Measurements from ENCODE around the gene FGGY.

Gene FGGY

GRCh38 chr1:59675936-59676335 is 379.0 kb downstream of the FGGY start:
- no peaks in the 10 kb centered on the region for H3K4me1 Mint-ChIP-seq (ENCODE audit: low read depth)
- no peaks in the 10 kb centered on the region for H3K9me3 Mint-ChIP-seq (ENCODE audit: low read depth)
- peaks cover 6% of the 10 kb centered on the region for H3K36me3 Mint-ChIP-seq
- H3K27ac Mint-ChIP-seq: no peak overlapping the region
- H3K4me3 Mint-ChIP-seq: no peak overlapping the region
- no peaks in the 10 kb centered on the region for H3K27me3 Mint-ChIP-seq

GRCh38 chr1:59678040-59678439 is 381.1 kb downstream of the FGGY start:
- Mint-ChIP-seq H3K9me3 (ENCODE audit: low read depth) (no peaks in the 10 kb centered on the region), H3K36me3 (peaks cover 6% of the 10 kb centered on the region), H3K27me3 (no peaks in the 10 kb centered on the region), H3K4me3 (no peak overlapping the region), H3K27ac (no peak overlapping the region), H3K4me1 (ENCODE audit: low read depth) (no peaks in the 10 kb centered on the region)

GRCh38 chr1:59678493-59679228 is 381.8 kb downstream of the FGGY start:
- no peaks in the 10 kb centered on the region for H3K27me3 Mint-ChIP-seq
- H3K27ac Mint-ChIP-seq: no peak overlapping the region
- H3K4me1 Mint-ChIP-seq (ENCODE audit: low read depth): no peaks in the 10 kb centered on the region
- H3K4me3 Mint-ChIP-seq: no peak overlapping the region
- H3K36me3 Mint-ChIP-seq: peaks cover 6% of the 10 kb centered on the region
- H3K9me3 Mint-ChIP-seq (ENCODE audit: low read depth): no peaks in the 10 kb centered on the region

GRCh38 chr1:59680044-59680443 is 383.1 kb downstream of the FGGY start:
- no peak overlapping the region for H3K27ac Mint-ChIP-seq
- no peaks in the 10 kb centered on the region for H3K4me1 Mint-ChIP-seq (ENCODE audit: low read depth)
- H3K36me3 Mint-ChIP-seq: peaks cover 6% of the 10 kb centered on the region
- no peaks in the 10 kb centered on the region for H3K27me3 Mint-ChIP-seq
- no peaks in the 10 kb centered on the region for H3K9me3 Mint-ChIP-seq (ENCODE audit: low read depth)
- no peak overlapping the region for H3K4me3 Mint-ChIP-seq

- Mint-ChIP-seq H3K27ac (no peak overlapping the region), H3K36me3 (peaks cover 2% of the 10 kb centered on the region), H3K9me3 (ENCODE audit: low read depth) (no peaks in the 10 kb centered on the region), H3K4me3 (no peak overlapping the region), H3K4me1 (ENCODE audit: low read depth) (no peaks in the 10 kb centered on the region), H3K27me3 (no peaks in the 10 kb centered on the region)
Measured at GRCh38 chr1:59682396-59683080, 385.6 kb downstream of the FGGY start.

GRCh38 chr1:59683197-59683596 is 386.3 kb downstream of the FGGY start:
- H3K9me3 Mint-ChIP-seq (ENCODE audit: low read depth): no peaks in the 10 kb centered on the region

GRCh38 chr1:59684698-59685097 is 387.8 kb downstream of the FGGY start:
- Mint-ChIP-seq H3K9me3 (ENCODE audit: low read depth) (no peaks in the 10 kb centered on the region), H3K27ac (no peak overlapping the region), H3K36me3 (no peaks in the 10 kb centered on the region), H3K4me1 (ENCODE audit: low read depth) (no peaks in the 10 kb centered on the region), H3K27me3 (no peaks in the 10 kb centered on the region), H3K4me3 (no peak overlapping the region)

More at GRCh38 chr1:59683197-59683596, 386.3 kb downstream of the FGGY start:
- no peaks in the 10 kb centered on the region for H3K27me3 Mint-ChIP-seq
- peaks cover 2% of the 10 kb centered on the region for H3K36me3 Mint-ChIP-seq
- H3K27ac Mint-ChIP-seq: no peak overlapping the region
- H3K4me3 Mint-ChIP-seq: no peak overlapping the region
- H3K4me1 Mint-ChIP-seq (ENCODE audit: low read depth): no peaks in the 10 kb centered on the region

GRCh38 chr1:59685101-59685500 is 388.2 kb downstream of the FGGY start:
- Mint-ChIP-seq H3K36me3 (no peaks in the 10 kb centered on the region), H3K27me3 (no peaks in the 10 kb centered on the region), H3K9me3 (ENCODE audit: low read depth) (no peaks in the 10 kb centered on the region), H3K27ac (no peak overlapping the region), H3K4me3 (no peak overlapping the region), H3K4me1 (ENCODE audit: low read depth) (no peaks in the 10 kb centered on the region)

GRCh38 chr1:59685666-59686065 is 388.8 kb downstream of the FGGY start:
- Mint-ChIP-seq H3K27me3 (no peaks in the 10 kb centered on the region), H3K4me1 (ENCODE audit: low read depth) (no peaks in the 10 kb centered on the region), H3K4me3 (no peak overlapping the region), H3K27ac (no peak overlapping the region), H3K9me3 (ENCODE audit: low read depth) (no peaks in the 10 kb centered on the region), H3K36me3 (no peaks in the 10 kb centered on the region)

GRCh38 chr1:59686170-59686569 is 389.3 kb downstream of the FGGY start:
- H3K27me3 Mint-ChIP-seq: no peaks in the 10 kb centered on the region
- no peak overlapping the region for H3K27ac Mint-ChIP-seq
- H3K4me3 Mint-ChIP-seq: no peak overlapping the region
- H3K36me3 Mint-ChIP-seq: no peaks in the 10 kb centered on the region
- H3K4me1 Mint-ChIP-seq (ENCODE audit: low read depth): no peaks in the 10 kb centered on the region
- H3K9me3 Mint-ChIP-seq (ENCODE audit: low read depth): no peaks in the 10 kb centered on the region

GRCh38 chr1:59686574-59686973 is 389.7 kb downstream of the FGGY start:
- Mint-ChIP-seq H3K4me3 (no peak overlapping the region), H3K4me1 (ENCODE audit: low read depth) (no peaks in the 10 kb centered on the region), H3K9me3 (ENCODE audit: low read depth) (no peaks in the 10 kb centered on the region), H3K27ac (no peak overlapping the region), H3K27me3 (no peaks in the 10 kb centered on the region), H3K36me3 (no peaks in the 10 kb centered on the region)

- Mint-ChIP-seq H3K9me3 (ENCODE audit: low read depth) (no peaks in the 10 kb centered on the region), H3K36me3 (no peaks in the 10 kb centered on the region), H3K27ac (no peak overlapping the region), H3K4me1 (ENCODE audit: low read depth) (no peaks in the 10 kb centered on the region), H3K4me3 (no peak overlapping the region), H3K27me3 (no peaks in the 10 kb centered on the region)
Measured at GRCh38 chr1:59687081-59687480, 390.2 kb downstream of the FGGY start.

GRCh38 chr1:59688976-59689375 is 392.1 kb downstream of the FGGY start:
- no peaks in the 10 kb centered on the region for H3K4me1 Mint-ChIP-seq (ENCODE audit: low read depth)
- no peak overlapping the region for H3K27ac Mint-ChIP-seq
- H3K4me3 Mint-ChIP-seq: no peak overlapping the region
- no peaks in the 10 kb centered on the region for H3K9me3 Mint-ChIP-seq (ENCODE audit: low read depth)
- H3K36me3 Mint-ChIP-seq: no peaks in the 10 kb centered on the region
- no peaks in the 10 kb centered on the region for H3K27me3 Mint-ChIP-seq

- H3K4me1 Mint-ChIP-seq (ENCODE audit: low read depth): no peaks in the 10 kb centered on the region
- no peaks in the 10 kb centered on the region for H3K9me3 Mint-ChIP-seq (ENCODE audit: low read depth)
- no peak overlapping the region for H3K4me3 Mint-ChIP-seq
- no peak overlapping the region for H3K27ac Mint-ChIP-seq
- H3K36me3 Mint-ChIP-seq: no peaks in the 10 kb centered on the region
- no peaks in the 10 kb centered on the region for H3K27me3 Mint-ChIP-seq
Measured at GRCh38 chr1:59689730-59690129, 392.8 kb downstream of the FGGY start.

GRCh38 chr1:59690171-59690930 is 393.5 kb downstream of the FGGY start:
- H3K27ac Mint-ChIP-seq: no peak overlapping the region
- no peaks in the 10 kb centered on the region for H3K36me3 Mint-ChIP-seq
- H3K9me3 Mint-ChIP-seq (ENCODE audit: low read depth): no peaks in the 10 kb centered on the region
- no peaks in the 10 kb centered on the region for H3K27me3 Mint-ChIP-seq
- no peak overlapping the region for H3K4me3 Mint-ChIP-seq
- H3K4me1 Mint-ChIP-seq (ENCODE audit: low read depth): no peaks in the 10 kb centered on the region

Measured in activated naive CD8-positive, alpha-beta T cell (primary cell).